WTC11 (cell line): ENCODE data around the gene DDX55. TPM values are rescaled to one million over a fixed set of nuclear protein-coding genes. Genes with fewer than 3 reads are reported as not detected.

Experiments used
- ATAC-seq: fragments of 200-7000 bp; cut with Tn5 transposase; 2 replicates; pipeline ENCODE4 v1.10.0; 2021; ENCODE audit warnings: mild to moderate bottlenecking, moderate library complexity
- CTCF ChIA-PET: fragments of 300-600 bp; sonication (Branson Sonifier 250); formaldehyde crosslinking; loops from one replicate; lab custom pipeline; 2021; ENCODE audit warnings: antibody characterized with exemption; lab: Charles Lee
- POLR2A ChIA-PET: fragments of 350-600 bp; sonication (Branson Sonifier 250); formaldehyde crosslinking; loops from one replicate; lab custom pipeline; 2021; ENCODE audit warnings: antibody characterized with exemption; lab: Charles Lee
- DNase-seq: peaks from one replicate; pipeline ENCODE4 v3.0.0; 2021; ENCODE audit warnings: low spot score
- H3K27ac Mint-ChIP-seq: 2 replicates; pipeline ENCODE4 v1.8.0; 2021; ENCODE audit warnings: mixed read lengths
- H3K27me3 Mint-ChIP-seq: 2 replicates; pipeline ENCODE4 v1.8.0; 2021; ENCODE audit warnings: low read depth, mild to moderate bottlenecking, moderate library complexity, mixed read lengths
- H3K36me3 Mint-ChIP-seq: 2 replicates; pipeline ENCODE4 v1.8.0; 2021; ENCODE audit warnings: mixed read lengths
- H3K4me1 Mint-ChIP-seq: 2 replicates; pipeline ENCODE4 v1.8.0; 2022; ENCODE audit warnings: mixed read lengths
- H3K4me3 Mint-ChIP-seq: 2 replicates; pipeline ENCODE4 v1.8.0; 2021; ENCODE audit warnings: mild to moderate bottlenecking, moderate library complexity, mixed read lengths
- H3K9me3 Mint-ChIP-seq: 2 replicates; pipeline ENCODE4 v1.8.0; 2021; ENCODE audit warnings: mixed read lengths
- FOXP1 ChIP-seq: sonication (generic); formaldehyde crosslinking; IDR thresholded peaks from 2 replicates; pipeline ENCODE4 v1.8.0; 2022; ENCODE audit warnings: missing genetic modification reagents, mild to moderate bottlenecking, moderate library complexity, borderline replicate concordance
- GTF2I ChIP-seq: fragments of 250-450 bp; sonication (Bioruptor Pico); conservative IDR thresholded peaks from 2 replicates; pipeline ENCODE4 v1.4.0; 2021; ENCODE audit warnings: mild to moderate bottlenecking
- HMGA2 ChIP-seq: fragments of 250-450 bp; sonication (Bioruptor Pico); IDR thresholded peaks from 2 replicates; pipeline ENCODE4 v1.4.0; 2021; ENCODE audit warnings: mild to moderate bottlenecking, moderate library complexity
- KAT7 ChIP-seq: sonication (generic); formaldehyde crosslinking; IDR thresholded peaks from 2 replicates; pipeline ENCODE4 v1.8.1; 2023; ENCODE audit warnings: missing genetic modification reagents, mild to moderate bottlenecking, borderline replicate concordance
- NFE2L1 ChIP-seq: sonication (generic); formaldehyde crosslinking; IDR thresholded peaks from 2 replicates; pipeline ENCODE4 v1.8.1; 2023; ENCODE audit warnings: missing genetic modification reagents
- NFYB ChIP-seq: sonication (generic); formaldehyde crosslinking; conservative IDR thresholded peaks from 2 replicates; pipeline ENCODE4 v1.8.0; 2022; ENCODE audit warnings: low read depth, missing genetic modification reagents
- PRRX2 ChIP-seq: fragments of 250-450 bp; sonication (Bioruptor Pico); IDR thresholded peaks from 2 replicates; pipeline ENCODE4 v1.8.0; 2021; ENCODE audit warnings: mild to moderate bottlenecking
- SMAD4 ChIP-seq: sonication (generic); formaldehyde crosslinking; IDR thresholded peaks from 2 replicates; pipeline ENCODE4 v1.8.0; 2022; ENCODE audit warnings: mild to moderate bottlenecking, missing genetic modification reagents
- ZBTB21 ChIP-seq: sonication (generic); formaldehyde crosslinking; IDR thresholded peaks from 2 replicates; pipeline ENCODE4 v1.8.1; 2023; ENCODE audit warnings: mild to moderate bottlenecking, missing genetic modification reagents, borderline replicate concordance
- ZNF121 ChIP-seq: sonication (generic); formaldehyde crosslinking; IDR thresholded peaks from 2 replicates; pipeline ENCODE4 v1.8.0; 2023; ENCODE audit warnings: missing genetic modification reagents
- ZNF138 ChIP-seq: sonication (generic); formaldehyde crosslinking; conservative IDR thresholded peaks from 2 replicates; pipeline ENCODE4 v1.8.1; 2022; ENCODE audit warnings: mild to moderate bottlenecking, moderate library complexity, missing genetic modification reagents
- ZNF423 ChIP-seq: fragments of 250-450 bp; sonication (Bioruptor Pico); IDR thresholded peaks from 2 replicates; pipeline ENCODE4 v2.1.2; 2022; ENCODE audit warnings: mild to moderate bottlenecking, moderate library complexity
- total RNA-seq: library from RNA; stranded (reverse); gene quantifications from 3 replicates; pipeline ENCODE4 v1.2.3, GENCODE V29; 2021
- TF ChIP-seq, protein P1 (sequence below): sonication (generic); formaldehyde crosslinking; IDR thresholded peaks from 2 replicates; pipeline ENCODE4 v1.8.1; 2022; ENCODE audit warnings: low read depth, missing genetic modification reagents, borderline replicate concordance
- TF ChIP-seq, protein P2 (sequence below): sonication (generic); formaldehyde crosslinking; conservative IDR thresholded peaks from 2 replicates; pipeline ENCODE4 v1.8.1; 2022; ENCODE audit warnings: mild to moderate bottlenecking, missing genetic modification reagents
- TF ChIP-seq, protein P3 (sequence below): sonication (generic); formaldehyde crosslinking; IDR thresholded peaks from 2 replicates; pipeline ENCODE4 v1.8.1; 2023; ENCODE audit warnings: mild to moderate bottlenecking, missing genetic modification reagents
- TF ChIP-seq, protein P4 (sequence below): sonication (generic); formaldehyde crosslinking; IDR thresholded peaks from 2 replicates; pipeline ENCODE4 v1.8.0; 2022; ENCODE audit warnings: missing genetic modification reagents
- TF ChIP-seq, protein P5 (sequence below): sonication (generic); formaldehyde crosslinking; IDR thresholded peaks from 2 replicates; pipeline ENCODE4 v1.8.1; 2023; ENCODE audit warnings: mild to moderate bottlenecking, missing genetic modification reagents, moderate library complexity
- TF ChIP-seq, protein P6 (sequence below): sonication (generic); formaldehyde crosslinking; IDR thresholded peaks from 2 replicates; pipeline ENCODE4 v1.8.1; 2023; ENCODE audit warnings: mild to moderate bottlenecking, missing genetic modification reagents
- TF ChIP-seq, protein P7 (sequence below): sonication (generic); formaldehyde crosslinking; IDR thresholded peaks from 2 replicates; pipeline ENCODE4 v1.8.1; 2022; ENCODE audit warnings: mild to moderate bottlenecking, missing genetic modification reagents, moderate library complexity, borderline replicate concordance
- TF ChIP-seq, protein P8 (sequence below): sonication (generic); formaldehyde crosslinking; IDR thresholded peaks from 2 replicates; pipeline ENCODE4 v1.8.0; 2022; ENCODE audit warnings: mild to moderate bottlenecking, missing genetic modification reagents

DDX55 gene
- total RNA-seq, 1 experiment from 2014 or later: 44.2 TPM

DNA sequence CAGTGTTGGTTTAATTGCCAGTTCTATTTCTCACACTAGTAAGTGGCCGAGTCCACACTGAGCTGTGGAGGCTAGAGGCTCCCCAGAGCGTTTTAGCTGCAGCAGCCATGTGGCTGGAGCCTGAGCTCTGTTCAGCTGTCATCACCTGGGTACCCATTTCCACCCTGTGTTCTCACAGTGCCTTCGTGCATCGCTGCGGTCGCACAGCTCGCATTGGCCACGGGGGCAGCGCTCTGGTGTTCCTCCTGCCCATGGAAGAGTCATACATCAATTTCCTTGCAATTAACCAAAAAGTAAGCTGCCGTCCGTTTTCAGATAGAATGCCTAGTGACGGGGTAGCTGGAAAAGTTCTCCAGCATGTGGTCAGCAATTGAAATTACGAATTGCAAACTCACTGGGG, 15.7 kb downstream of the DDX55 start:
- H3K27ac Mint-ChIP-seq: no peak overlapping the region
- ChIA-PET POLR2A (no interaction called here), CTCF (interaction anchor here (0.7 to 2.0 kb wide), 5 partner anchors 77 to 457 kb away, joined by 3 to 6 read pairs (median 4); partner anchors contain the start of gene ATP6V0A2)
- no peaks in the 10 kb centered on the region for H3K4me1 Mint-ChIP-seq
- no peaks in the 10 kb centered on the region for H3K27me3 Mint-ChIP-seq
- H3K4me3 Mint-ChIP-seq: no peak overlapping the region
- no peak for DNase-seq
- TF ChIP-seq, protein P1, sequence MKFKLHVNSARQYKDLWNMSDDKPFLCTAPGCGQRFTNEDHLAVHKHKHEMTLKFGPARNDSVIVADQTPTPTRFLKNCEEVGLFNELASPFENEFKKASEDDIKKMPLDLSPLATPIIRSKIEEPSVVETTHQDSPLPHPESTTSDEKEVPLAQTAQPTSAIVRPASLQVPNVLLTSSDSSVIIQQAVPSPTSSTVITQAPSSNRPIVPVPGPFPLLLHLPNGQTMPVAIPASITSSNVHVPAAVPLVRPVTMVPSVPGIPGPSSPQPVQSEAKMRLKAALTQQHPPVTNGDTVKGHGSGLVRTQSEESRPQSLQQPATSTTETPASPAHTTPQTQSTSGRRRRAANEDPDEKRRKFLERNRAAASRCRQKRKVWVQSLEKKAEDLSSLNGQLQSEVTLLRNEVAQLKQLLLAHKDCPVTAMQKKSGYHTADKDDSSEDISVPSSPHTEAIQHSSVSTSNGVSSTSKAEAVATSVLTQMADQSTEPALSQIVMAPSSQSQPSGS: no peak
- TF ChIP-seq GTF2I (CRISPR knock-in tag) (no peak), NFE2L1 (CRISPR knock-in tag) (no peak), SMAD4 (no peak)
- TF ChIP-seq, protein P2, sequence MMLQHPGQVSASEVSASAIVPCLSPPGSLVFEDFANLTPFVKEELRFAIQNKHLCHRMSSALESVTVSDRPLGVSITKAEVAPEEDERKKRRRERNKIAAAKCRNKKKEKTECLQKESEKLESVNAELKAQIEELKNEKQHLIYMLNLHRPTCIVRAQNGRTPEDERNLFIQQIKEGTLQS: no peak
- H3K36me3 Mint-ChIP-seq: peaks cover 84% of the 10 kb centered on the region
- ATAC-seq: no peak
- no peaks in the 10 kb centered on the region for H3K9me3 Mint-ChIP-seq

DNA sequence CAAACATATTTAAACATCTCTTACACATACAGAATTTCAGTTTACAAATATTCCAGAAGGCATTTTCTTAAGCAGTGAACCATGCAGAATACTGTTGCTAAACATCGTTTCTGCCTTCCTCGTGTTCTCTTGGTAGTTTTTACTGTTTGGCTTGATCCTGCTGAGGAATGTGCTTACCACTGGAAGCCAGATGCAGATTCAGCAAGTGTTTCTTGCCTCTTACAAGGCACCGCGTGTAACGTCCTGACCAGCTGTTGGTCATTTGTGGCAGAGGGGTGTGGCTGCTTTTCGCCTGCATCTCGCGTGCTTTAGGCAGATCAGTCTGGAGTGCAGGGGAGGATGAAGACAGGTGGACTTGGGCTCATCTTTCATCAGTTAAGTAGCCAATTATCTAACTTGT, 19.2 kb downstream of the DDX55 start:
- ATAC-seq: no peak
- TF ChIP-seq, protein P3, sequence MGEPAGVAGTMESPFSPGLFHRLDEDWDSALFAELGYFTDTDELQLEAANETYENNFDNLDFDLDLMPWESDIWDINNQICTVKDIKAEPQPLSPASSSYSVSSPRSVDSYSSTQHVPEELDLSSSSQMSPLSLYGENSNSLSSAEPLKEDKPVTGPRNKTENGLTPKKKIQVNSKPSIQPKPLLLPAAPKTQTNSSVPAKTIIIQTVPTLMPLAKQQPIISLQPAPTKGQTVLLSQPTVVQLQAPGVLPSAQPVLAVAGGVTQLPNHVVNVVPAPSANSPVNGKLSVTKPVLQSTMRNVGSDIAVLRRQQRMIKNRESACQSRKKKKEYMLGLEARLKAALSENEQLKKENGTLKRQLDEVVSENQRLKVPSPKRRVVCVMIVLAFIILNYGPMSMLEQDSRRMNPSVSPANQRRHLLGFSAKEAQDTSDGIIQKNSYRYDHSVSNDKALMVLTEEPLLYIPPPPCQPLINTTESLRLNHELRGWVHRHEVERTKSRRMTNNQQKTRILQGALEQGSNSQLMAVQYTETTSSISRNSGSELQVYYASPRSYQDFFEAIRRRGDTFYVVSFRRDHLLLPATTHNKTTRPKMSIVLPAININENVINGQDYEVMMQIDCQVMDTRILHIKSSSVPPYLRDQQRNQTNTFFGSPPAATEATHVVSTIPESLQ (CRISPR knock-in tag): no peak
- TF ChIP-seq, protein P4, sequence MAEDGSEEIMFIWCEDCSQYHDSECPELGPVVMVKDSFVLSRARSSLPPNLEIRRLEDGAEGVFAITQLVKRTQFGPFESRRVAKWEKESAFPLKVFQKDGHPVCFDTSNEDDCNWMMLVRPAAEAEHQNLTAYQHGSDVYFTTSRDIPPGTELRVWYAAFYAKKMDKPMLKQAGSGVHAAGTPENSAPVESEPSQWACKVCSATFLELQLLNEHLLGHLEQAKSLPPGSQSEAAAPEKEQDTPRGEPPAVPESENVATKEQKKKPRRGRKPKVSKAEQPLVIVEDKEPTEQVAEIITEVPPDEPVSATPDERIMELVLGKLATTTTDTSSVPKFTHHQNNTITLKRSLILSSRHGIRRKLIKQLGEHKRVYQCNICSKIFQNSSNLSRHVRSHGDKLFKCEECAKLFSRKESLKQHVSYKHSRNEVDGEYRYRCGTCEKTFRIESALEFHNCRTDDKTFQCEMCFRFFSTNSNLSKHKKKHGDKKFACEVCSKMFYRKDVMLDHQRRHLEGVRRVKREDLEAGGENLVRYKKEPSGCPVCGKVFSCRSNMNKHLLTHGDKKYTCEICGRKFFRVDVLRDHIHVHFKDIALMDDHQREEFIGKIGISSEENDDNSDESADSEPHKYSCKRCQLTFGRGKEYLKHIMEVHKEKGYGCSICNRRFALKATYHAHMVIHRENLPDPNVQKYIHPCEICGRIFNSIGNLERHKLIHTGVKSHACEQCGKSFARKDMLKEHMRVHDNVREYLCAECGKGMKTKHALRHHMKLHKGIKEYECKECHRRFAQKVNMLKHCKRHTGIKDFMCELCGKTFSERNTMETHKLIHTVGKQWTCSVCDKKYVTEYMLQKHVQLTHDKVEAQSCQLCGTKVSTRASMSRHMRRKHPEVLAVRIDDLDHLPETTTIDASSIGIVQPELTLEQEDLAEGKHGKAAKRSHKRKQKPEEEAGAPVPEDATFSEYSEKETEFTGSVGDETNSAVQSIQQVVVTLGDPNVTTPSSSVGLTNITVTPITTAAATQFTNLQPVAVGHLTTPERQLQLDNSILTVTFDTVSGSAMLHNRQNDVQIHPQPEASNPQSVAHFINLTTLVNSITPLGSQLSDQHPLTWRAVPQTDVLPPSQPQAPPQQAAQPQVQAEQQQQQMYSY: no peak
- TF ChIP-seq, all 79 proteins: peak for 0
- Mint-ChIP-seq H3K9me3 (no peaks in the 10 kb centered on the region), H3K4me1 (no peaks in the 10 kb centered on the region), H3K36me3 (peaks cover 66% of the 10 kb centered on the region), H3K4me3 (no peak overlapping the region), H3K27me3 (no peaks in the 10 kb centered on the region), H3K27ac (no peak overlapping the region)
- no peak for DNase-seq
- POLR2A ChIA-PET: interaction anchor here (0.6 kb wide), 1 partner anchor 20 kb away, joined by 3 read pairs; no protein-coding TSS in a partner anchor
- CTCF ChIA-PET: no interaction called here

DNA sequence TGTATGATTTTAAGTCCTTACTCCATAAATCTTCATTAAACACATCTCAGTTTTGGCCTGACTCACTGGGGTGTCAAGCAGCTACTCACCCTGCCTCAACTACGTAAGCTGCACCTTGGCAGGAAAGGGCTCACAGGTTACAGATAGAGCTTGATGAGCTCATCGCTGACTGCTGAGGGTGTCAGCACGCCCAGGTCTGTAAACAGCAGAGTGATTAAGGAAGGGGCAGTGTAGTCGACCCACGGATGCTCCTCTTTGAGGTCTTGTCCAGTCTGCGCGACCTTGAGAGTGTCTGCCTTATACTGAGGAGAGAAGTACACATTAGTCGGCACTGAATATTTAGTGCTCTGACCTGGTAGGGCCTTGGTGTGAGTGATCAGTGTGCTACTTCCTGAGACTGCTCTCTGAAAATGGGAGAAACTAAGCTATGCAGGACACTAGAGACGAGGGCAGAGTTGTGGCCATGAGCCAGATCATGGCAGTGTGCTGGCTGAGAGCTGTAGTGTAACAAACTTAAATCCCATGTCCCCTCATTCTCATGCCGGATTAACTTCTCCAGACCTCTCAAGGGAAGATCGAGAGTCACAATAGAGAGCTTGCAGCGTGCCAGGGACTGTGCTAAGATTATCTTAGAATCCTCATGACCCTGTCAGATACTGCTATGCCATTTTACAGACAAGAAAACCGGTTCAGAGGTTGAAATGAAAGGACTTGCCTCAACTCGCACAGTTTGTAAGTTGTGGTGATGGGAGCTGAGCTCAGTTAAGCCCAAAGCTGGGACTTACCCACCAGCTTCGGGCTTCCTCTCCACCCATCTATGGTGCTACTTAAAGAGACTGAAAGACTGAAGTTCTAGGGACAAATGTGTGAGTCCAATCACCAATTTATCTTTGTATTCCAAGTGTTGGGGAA, 20.0 kb downstream of the DDX55 start:
- Mint-ChIP-seq H3K4me3 (no peak overlapping the region), H3K27ac (peak overlapping the region; percentile 27), H3K36me3 (peaks cover 67% of the 10 kb centered on the region), H3K27me3 (no peaks in the 10 kb centered on the region), H3K4me1 (no peaks in the 10 kb centered on the region), H3K9me3 (no peaks in the 10 kb centered on the region)
- POLR2A ChIA-PET: no interaction called here
- ATAC-seq (no peak; the same call in 1 of the 2 replicates), DNase-seq (no peak)
- CTCF ChIA-PET: no interaction called here
- TF ChIP-seq ZBTB21 (CRISPR knock-in tag) (no peak), PRRX2 (CRISPR knock-in tag) (no peak), ZNF423 (CRISPR knock-in tag) (no peak), NFYB (CRISPR knock-in tag) (no peak), FOXP1 (no peak), HMGA2 (CRISPR knock-in tag) (no peak), ZNF138 (CRISPR knock-in tag) (no peak), KAT7 (no peak), ZNF121 (CRISPR knock-in tag) (no peak)
- TF ChIP-seq, protein P5, sequence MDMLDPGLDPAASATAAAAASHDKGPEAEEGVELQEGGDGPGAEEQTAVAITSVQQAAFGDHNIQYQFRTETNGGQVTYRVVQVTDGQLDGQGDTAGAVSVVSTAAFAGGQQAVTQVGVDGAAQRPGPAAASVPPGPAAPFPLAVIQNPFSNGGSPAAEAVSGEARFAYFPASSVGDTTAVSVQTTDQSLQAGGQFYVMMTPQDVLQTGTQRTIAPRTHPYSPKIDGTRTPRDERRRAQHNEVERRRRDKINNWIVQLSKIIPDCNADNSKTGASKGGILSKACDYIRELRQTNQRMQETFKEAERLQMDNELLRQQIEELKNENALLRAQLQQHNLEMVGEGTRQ (CRISPR knock-in tag): no peak
- TF ChIP-seq, protein P6, sequence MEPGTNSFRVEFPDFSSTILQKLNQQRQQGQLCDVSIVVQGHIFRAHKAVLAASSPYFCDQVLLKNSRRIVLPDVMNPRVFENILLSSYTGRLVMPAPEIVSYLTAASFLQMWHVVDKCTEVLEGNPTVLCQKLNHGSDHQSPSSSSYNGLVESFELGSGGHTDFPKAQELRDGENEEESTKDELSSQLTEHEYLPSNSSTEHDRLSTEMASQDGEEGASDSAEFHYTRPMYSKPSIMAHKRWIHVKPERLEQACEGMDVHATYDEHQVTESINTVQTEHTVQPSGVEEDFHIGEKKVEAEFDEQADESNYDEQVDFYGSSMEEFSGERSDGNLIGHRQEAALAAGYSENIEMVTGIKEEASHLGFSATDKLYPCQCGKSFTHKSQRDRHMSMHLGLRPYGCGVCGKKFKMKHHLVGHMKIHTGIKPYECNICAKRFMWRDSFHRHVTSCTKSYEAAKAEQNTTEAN (CRISPR knock-in tag): no peak
- TF ChIP-seq, protein P7, sequence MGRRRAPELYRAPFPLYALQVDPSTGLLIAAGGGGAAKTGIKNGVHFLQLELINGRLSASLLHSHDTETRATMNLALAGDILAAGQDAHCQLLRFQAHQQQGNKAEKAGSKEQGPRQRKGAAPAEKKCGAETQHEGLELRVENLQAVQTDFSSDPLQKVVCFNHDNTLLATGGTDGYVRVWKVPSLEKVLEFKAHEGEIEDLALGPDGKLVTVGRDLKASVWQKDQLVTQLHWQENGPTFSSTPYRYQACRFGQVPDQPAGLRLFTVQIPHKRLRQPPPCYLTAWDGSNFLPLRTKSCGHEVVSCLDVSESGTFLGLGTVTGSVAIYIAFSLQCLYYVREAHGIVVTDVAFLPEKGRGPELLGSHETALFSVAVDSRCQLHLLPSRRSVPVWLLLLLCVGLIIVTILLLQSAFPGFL (CRISPR knock-in tag): no peak
- TF ChIP-seq, protein P8, sequence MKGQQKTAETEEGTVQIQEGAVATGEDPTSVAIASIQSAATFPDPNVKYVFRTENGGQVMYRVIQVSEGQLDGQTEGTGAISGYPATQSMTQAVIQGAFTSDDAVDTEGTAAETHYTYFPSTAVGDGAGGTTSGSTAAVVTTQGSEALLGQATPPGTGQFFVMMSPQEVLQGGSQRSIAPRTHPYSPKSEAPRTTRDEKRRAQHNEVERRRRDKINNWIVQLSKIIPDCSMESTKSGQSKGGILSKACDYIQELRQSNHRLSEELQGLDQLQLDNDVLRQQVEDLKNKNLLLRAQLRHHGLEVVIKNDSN (CRISPR knock-in tag): no peak
